Fibroblast of mammary gland (primary cell): Measurements from ENCODE around the gene CLCNKA.
"Not testable (repeated sequence)": the region's sequence is repeated elsewhere in the genome, so short reads cannot be mapped to it uniquely, and the experiment has no call there.

Experiments used
- DNase-seq: peaks from one replicate; pipeline ENCODE4 v3.0.0-alpha.2; 2010; ENCODE audit warnings: low read depth
- H3K4me3 ChIP-seq: 2 replicates; pipeline ENCODE4 v1.5.1; 2011; ENCODE audit warnings: low read depth, mild to moderate bottlenecking, low read length, moderate library complexity; ENCODE audit not compliant: control insufficient read depth
- TF ChIP-seq, protein P1 (sequence below): conservative IDR thresholded peaks from 2 replicates; pipeline ENCODE4 v1.5.1; 2011; ENCODE audit warnings: low read depth, low read length, inconsistent platforms; ENCODE audit not compliant: control insufficient read depth, insufficient read depth

Gene CLCNKA

GRCh38 chr1:16038620-16038912 is 16.7 kb downstream of the CLCNKA start:
- H3K4me3 ChIP-seq = no peak overlapping the region
- TF ChIP-seq, protein P1, sequence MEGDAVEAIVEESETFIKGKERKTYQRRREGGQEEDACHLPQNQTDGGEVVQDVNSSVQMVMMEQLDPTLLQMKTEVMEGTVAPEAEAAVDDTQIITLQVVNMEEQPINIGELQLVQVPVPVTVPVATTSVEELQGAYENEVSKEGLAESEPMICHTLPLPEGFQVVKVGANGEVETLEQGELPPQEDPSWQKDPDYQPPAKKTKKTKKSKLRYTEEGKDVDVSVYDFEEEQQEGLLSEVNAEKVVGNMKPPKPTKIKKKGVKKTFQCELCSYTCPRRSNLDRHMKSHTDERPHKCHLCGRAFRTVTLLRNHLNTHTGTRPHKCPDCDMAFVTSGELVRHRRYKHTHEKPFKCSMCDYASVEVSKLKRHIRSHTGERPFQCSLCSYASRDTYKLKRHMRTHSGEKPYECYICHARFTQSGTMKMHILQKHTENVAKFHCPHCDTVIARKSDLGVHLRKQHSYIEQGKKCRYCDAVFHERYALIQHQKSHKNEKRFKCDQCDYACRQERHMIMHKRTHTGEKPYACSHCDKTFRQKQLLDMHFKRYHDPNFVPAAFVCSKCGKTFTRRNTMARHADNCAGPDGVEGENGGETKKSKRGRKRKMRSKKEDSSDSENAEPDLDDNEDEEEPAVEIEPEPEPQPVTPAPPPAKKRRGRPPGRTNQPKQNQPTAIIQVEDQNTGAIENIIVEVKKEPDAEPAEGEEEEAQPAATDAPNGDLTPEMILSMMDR = no peak
- DNase-seq = no peak

DNA sequence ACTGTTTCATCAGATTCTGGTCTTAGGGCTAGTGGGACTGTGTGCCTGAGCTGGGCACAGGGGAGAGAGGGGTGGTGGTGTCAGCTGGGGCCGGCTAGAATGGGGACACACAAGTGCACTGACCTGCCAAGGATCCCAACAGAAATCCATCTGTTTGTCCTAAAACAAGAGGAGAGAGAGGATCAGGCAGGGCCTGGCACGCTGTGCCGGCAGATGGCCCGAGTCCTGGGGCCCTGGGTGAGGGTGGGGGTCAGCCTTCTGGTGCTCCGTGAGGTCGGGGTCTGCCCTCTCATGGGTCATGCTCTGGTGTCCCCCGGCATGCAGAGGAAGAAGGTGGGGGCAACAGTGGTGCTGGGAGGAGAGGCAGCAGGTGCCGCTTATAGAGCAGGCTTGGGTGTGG is 18.0 kb downstream of the CLCNKA start:
- not testable (repeated sequence) for DNase-seq

GRCh38 chr1:16041200-16041599 is 19.4 kb downstream of the CLCNKA start:
- DNase-seq = no peak
- H3K4me3 ChIP-seq = no peak overlapping the region
- TF ChIP-seq, protein P1 = no peak

More for the DNA sequence above, 18.0 kb downstream of the CLCNKA start:
- H3K4me3 ChIP-seq = not testable (repeated sequence)

- no peak overlapping the region for H3K4me3 ChIP-seq
- TF ChIP-seq, protein P1 = no peak
- no peak for DNase-seq
Observed at GRCh38 chr1:16042096-16042495, 20.3 kb downstream of the CLCNKA start.

DNA sequence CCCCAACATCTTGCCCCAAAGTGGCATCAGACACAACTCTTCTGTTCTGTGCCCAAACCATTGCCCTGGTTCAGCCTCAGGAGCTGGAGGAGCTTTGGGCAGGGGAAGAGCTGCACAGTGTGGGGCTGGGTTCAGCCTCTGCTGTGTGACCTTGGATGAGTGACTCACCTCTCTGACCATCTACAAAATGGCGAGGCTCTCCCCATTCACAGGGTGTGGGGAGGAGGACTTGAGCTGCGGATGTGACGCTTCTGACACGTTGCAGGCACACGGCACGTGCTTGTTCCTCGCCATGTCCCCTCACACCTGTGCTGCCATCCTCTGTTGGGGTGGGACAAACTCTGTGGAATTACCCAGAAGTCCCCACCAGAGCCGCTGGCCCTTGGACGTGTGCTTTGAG is 20.8 kb downstream of the CLCNKA start:
- not testable (repeated sequence) for DNase-seq, H3K4me3 ChIP-seq

- no peak within 1 kb of the TSS for H3K4me3 ChIP-seq
- TF ChIP-seq, protein P1 = no peak
- no peak for DNase-seq
Observed at GRCh38 chr1:16043521-16043920, 21.7 kb downstream of the CLCNKA start, which contains the start of gene CLCNKB. TSS of gene CLCNKB (plus strand) at chr1:16043782. CDS start at chr1:16044493, 711 bp downstream.

GRCh38 chr1:16043950-16044349 is 22.1 kb downstream of the CLCNKA start:
- no peak overlapping the region for H3K4me3 ChIP-seq
- DNase-seq = no peak
- TF ChIP-seq, protein P1 = no peak

- H3K4me3 ChIP-seq = no peak overlapping the region
- TF ChIP-seq, protein P1 = no peak
- DNase-seq = no peak
Observed at GRCh38 chr1:16046842-16047241, 25.0 kb downstream of the CLCNKA start.
